NCI-H82 (cell line): Measurements from ENCODE around the gene TSPAN14.
"Not testable (repeated sequence)": the region's sequence is repeated elsewhere in the genome, so short reads cannot be mapped to it uniquely, and the experiment has no call there.

Source experiments
- DNase-seq: peaks from one replicate; lab custom pipeline; 2025; lab: John Stamatoyannopoulos, UW

The TSPAN14 gene

GRCh38 chr10:80453842-80454512 is at the start of gene TSPAN14:
Gene TSPAN14 (plus strand): TSS chr10:80454310. CDS start chr10:80489234, 34,924 bp downstream.
- peak; percentile 90 for DNase-seq

DNA sequence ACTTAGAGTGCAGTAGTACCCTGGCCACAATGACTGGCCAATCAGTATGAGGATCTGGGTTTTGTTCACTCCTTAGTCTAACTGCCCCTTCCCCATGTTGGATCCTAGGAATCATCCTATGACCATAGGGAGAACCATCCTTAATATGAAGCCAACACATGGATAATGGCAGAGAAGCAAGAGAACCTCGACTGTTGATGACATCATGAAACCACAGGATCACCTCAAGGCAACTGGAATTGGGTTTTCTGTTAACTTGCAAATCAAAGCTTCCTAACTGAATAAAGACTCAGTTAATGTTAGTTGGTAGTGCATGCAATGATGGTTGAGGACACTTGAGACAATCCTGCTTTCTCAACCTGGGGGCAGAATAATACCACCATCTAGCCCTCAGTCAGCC is 49.1 kb upstream of the TSPAN14 start:
- no peak for DNase-seq

GRCh38 chr10:80405626-80406025 is 48.5 kb upstream of the TSPAN14 start:
- DNase-seq = peak; percentile 79

DNA sequence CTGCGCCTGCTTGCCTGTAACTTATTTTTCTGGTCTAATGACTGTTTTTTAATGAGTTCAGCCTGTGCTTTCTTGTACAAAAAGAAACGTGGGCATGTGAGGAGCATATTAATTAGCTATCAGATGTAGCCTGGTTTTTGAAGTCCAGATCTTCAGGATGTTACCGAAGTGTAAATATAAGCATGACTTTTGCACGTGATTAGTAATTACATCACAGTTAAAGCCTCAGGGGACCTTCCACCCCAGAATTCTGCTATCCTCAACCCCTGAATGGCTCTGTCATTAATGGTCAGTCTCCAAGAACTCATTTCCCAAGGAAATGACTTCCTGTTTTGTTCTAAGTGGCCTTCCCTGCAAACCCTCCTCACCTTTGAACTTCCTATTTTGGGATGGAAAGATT is 47.9 kb upstream of the TSPAN14 start:
- DNase-seq = no peak

GRCh38 chr10:80407812-80408241 is 46.3 kb upstream of the TSPAN14 start:
- DNase-seq = peak; percentile 57

- DNase-seq = peak; percentile 91
These were observed 45.6 kb upstream of the TSPAN14 start, which contains the start of gene PRXL2A for GRCh38 chr10:80408242-80409101. Gene PRXL2A (plus strand): TSS chr10:80408551. CDS start chr10:80420468, 11,917 bp downstream.

DNA sequence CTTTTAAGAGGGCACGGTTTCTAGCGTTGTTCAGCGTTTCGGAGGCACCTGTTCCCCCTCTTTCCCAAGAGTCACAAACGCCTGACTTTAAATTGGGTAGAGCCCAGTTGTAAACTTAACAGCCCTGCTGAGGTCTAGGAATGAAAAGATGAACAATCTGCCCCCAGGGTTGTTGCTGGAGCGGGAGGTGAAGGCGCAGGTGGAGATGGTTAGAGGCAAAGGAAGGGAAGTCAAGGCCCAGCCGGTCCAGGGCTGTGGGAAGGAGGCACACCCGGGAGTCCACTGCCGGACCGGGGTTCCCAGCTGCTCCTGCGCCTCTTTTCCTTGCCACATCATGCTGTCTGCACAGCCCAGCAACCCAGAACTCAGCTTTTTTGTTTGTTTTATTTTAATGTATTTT is 45.0 kb upstream of the TSPAN14 start:
- peak; percentile 15 for DNase-seq

DNA sequence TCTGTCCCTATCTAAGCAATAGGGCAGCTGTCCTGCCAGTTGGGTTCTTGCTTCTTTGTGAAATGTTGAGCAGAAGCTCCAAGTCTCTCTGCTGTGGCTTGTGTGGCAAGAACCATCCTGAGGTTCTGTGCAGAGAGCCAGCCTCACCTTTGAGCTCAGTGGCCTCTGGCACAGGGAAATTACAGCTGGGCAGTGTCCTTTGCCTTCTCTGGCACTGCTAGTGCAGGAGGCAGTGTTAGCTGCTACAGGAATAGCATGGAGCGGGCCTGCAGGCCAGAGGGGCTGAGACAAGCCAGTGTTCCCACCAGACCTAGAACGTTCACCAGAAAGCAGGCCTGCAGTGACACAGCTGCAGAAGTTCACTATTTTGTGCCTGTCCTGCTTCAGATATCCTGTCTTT is 44.0 kb upstream of the TSPAN14 start:
- peak; percentile 7 for DNase-seq

GRCh38 chr10:80410578-80411145 is 43.4 kb upstream of the TSPAN14 start:
- DNase-seq = peak; percentile 37

DNA sequence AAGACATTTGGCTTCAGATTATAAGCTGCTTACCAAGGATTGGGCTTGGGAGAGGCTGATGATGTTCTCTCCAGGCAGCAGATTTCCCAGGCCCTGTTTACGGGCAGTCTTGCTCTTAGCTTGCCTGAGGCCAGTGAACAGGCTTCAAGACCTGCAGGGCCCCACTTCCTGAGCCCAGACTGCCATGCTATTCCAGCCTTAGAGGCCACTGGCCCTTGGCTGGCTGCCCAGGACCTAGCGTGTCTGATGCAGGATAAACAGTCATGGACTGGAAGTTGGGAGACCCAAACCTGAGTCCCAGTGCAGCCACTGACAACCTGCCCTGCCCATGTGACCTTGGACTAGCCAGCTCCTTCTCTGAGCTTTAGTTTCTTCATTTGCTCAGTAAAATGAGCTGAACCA is 42.8 kb upstream of the TSPAN14 start:
- DNase-seq = peak; percentile 90

DNA sequence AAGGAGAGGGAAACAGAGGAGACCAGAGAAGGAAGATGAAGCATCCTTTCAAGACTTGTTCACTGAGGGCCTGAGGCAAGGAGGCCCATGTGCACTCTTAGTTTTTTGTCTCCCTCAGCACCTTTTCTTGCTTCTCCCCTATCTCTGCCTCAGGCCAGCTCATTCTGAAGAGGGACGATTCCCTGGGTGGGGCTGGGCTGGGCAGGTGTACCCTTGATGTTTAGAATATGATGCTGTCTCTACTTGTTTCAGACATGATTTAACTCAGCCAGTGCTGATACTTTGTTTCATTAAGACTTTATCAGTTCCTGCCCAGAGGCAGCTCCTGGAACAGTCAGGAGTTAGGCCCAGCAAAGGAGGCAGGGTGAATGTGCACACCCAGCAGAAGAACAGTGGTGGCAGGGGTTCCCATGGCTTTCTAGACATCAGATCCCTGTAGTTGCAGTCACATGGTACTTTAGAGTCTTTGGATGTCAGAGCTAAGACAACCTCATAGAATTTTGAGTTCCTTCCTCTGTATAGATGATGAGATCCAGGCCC is 42.4 kb upstream of the TSPAN14 start:
- DNase-seq = no peak

- DNase-seq = peak; percentile 19
These were observed 41.6 kb upstream of the TSPAN14 start for GRCh38 chr10:80412486-80412885.

DNA sequence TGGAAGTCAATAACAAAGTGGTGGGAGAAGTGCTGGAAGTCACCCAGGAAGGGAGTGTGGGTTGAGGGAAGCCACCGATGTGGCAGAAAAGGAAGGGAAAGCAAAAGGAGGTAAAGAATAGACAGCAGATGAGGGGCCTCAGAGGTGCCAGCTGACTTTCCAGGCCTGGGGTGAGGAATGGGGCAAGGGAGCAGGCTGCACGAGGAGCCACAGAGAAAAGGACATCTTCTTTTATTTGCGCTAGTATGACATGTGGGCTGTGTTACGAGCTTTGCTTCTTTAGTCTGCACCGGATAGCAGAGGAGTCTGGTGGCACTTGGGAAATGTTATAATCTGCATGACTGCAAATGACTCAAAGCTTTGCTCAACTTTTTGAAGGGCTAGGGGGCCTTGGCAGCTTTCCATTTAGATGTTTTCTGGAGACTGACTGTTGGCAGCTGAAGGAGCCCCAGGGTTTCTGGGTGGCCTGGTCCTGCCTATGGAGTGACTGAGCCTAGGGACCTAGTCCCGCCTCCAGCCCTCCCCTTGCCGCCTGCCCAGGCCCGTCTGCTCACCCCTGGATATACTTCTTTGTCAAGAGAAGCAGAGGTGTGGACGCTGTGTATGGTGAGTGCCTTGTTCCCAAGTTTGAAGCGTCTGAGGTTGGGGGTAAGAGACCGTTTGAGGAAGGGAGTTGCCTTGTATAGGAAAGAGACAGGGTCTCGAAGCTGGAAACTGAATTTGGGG is 40.7 kb upstream of the TSPAN14 start:
- DNase-seq = peak; percentile 77

GRCh38 chr10:80414142-80414895 is 39.8 kb upstream of the TSPAN14 start:
- DNase-seq = peak; percentile 93

GRCh38 chr10:80415734-80416478 is 38.2 kb upstream of the TSPAN14 start:
- no peak for DNase-seq

DNA sequence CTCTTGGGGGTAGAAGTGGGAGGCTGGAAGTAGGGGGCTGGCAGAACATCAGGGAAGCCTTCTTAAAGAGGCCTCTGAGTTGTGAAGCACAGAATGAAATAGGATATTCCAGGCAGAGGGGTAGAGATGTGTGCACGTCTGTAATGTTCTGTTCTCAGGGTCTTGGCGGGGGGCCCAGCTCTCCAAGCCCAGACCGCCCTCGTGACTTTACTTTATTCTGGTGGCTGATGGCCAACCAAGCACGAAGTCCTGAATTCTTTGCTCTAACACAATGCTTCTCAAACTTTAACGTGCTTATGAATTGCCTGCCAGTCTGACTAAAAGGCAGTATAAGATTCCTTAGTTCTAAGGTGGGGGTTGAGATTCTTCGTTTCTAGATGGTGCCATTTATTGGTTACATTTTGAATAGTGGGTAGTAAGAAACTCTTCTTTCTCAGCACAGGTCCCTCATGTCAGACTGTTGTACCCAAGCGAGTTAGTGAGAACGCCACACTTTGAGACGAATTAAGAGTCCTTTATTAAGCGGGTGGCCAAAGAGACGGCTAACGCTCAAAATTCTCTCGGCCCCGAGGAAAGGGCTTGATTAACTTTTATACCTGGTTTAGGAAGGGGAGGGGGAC is 37.5 kb upstream of the TSPAN14 start:
- peak; percentile 5 for DNase-seq

DNA sequence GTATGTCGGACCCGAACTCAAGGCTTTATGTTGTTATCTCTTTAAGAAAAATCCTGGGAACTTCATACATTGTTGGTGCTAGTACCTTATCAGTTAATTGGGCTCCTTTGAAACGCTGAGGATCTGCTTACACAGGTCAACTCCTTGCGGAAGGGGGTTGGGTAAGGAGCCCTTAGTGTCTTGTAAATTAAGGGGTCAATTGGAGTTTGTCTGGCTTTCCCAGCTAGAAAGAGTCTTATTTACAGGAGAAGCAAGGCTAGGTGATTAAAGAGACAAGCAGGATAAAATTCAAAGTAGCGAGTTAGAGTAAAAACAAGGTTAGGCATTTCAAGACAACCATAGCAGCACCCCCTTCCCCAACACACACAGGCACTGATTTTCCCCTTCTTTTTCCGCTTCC is 36.9 kb upstream of the TSPAN14 start:
- not testable (repeated sequence) for DNase-seq

DNA sequence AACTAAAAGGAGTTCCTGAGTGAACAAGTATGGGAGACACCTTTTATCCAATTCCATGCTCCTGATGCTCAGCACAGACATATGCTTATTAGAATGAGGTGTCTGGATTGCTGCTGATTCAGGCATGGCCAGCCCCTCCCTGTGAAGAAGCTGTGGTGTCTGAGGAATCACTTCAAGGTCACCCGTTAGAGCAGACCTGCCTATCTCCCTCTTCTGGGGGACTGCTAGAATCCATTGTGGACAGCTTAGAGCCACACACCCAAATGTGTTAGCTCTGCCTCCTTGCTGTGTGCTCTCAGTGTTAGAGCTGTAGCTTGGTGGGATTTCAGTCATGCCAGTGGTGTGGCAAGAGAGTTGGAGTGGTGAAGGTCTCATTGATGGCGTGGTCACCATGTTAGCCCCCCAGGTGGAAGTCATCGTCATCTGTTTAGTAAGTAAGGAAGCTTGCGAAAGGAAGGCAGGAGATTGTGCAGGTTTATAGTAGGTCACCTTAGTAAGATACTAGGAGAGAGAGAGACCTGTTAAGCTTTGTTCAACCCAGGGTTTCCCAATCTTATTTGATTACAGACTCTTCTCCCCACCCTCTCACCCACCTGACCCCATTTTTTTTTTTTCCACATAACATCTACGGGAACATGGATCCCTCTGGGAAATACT is 32.9 kb upstream of the TSPAN14 start:
- no peak for DNase-seq
